Lung (tissue), 12 donors: ENCODE data around the gene GRIP2. TPM values are rescaled to one million over a fixed set of nuclear protein-coding genes. Genes with fewer than 3 reads are reported as not detected.

ENCODE experiments used
- ATAC-seq: fragments of 200-7000 bp; cut with Tn5 transposase; one replicate; pipeline ENCODE4 v1.9.1; 2020; ENCODE audit warnings: moderate number of reproducible peaks; ENCODE audit not compliant: insufficient read depth, low FRiP score
- DNase-seq, 3 donors: peaks; one replicate each; pipeline ENCODE4 v3.0.0-alpha.2; 2013 to 2017
- H3K27ac ChIP-seq, 2 donors: one replicate each; pipeline ENCODE4 v1.5.1; 2013; ENCODE audit warnings: mild to moderate bottlenecking in 2 of 2, moderate library complexity in 2 of 2, control low read depth in 1 of 2, inconsistent platforms in 1 of 2, low read depth in 1 of 2, low read length in 1 of 2
- H3K27me3 ChIP-seq, 3 donors: one replicate each; pipeline ENCODE4 v1.5.1; 2013; ENCODE audit warnings: low read length in 2 of 3; ENCODE audit not compliant: control insufficient read depth in 3 of 3, insufficient read depth in 3 of 3
- H3K36me3 ChIP-seq, 4 donors: one replicate each; pipeline ENCODE4 v1.5.1; 2013; ENCODE audit warnings: low read length in 4 of 4, mild to moderate bottlenecking in 1 of 4, moderate library complexity in 1 of 4; ENCODE audit not compliant: control insufficient read depth in 4 of 4, insufficient read depth in 4 of 4
- H3K4me1 ChIP-seq, 5 donors: one replicate each; pipeline ENCODE4 v1.5.1; 2013; ENCODE audit warnings: low read length in 5 of 5, mild to moderate bottlenecking in 2 of 5, moderate library complexity in 1 of 5; ENCODE audit not compliant: control insufficient read depth in 5 of 5, insufficient read depth in 5 of 5
- H3K4me3 ChIP-seq: one replicate; pipeline ENCODE4 v1.5.1; 2013; ENCODE audit warnings: mild to moderate bottlenecking, control low read depth, moderate library complexity
- H3K9ac ChIP-seq, 2 donors: one replicate each; pipeline ENCODE4 v1.5.1; 2013; ENCODE audit warnings: low read length in 2 of 2, control low read depth in 1 of 2; ENCODE audit not compliant: insufficient read depth in 1 of 2
- H3K9me3 ChIP-seq, 4 donors: one replicate each; pipeline ENCODE4 v1.5.1; 2013; ENCODE audit warnings: low read length in 3 of 4, mild to moderate bottlenecking in 1 of 4, moderate library complexity in 1 of 4; ENCODE audit not compliant: control insufficient read depth in 4 of 4, insufficient read depth in 3 of 4
- WGBS, 2 donors: extraction: QIAGEN DNeasy Blood & Tissue Kit; methylation state at CpG; one replicate each; pipeline ENCODE4 v1.1.7; 2013; 5-methylcytosine and 5-hydroxymethylcytosine counted together
- polyA plus RNA-seq, 2 donors: library from polyadenylated mRNA; stranded (reverse); fragments of 200-250 nt; gene quantifications; one replicate each; pipeline ENCODE4 v1.2.1, GENCODE V29; 2013
- total RNA-seq, 2 donors: library from RNA; depleted of rRNA in 1 of 2; stranded (reverse); fragments of >200 nt in 1 of 2; gene quantifications; one replicate each; pipeline ENCODE4 v1.2.1, GENCODE V29; 2014 to 2021
- TF ChIP-seq, protein P1 (sequence below): IDR thresholded peaks from 2 replicates; pipeline ENCODE4 v1.5.1; 2012; ENCODE audit warnings: mild to moderate bottlenecking; ENCODE audit errors: control extremely low read depth, extremely low read depth
- donor health status: control.
- donor health status: control.
- donor health status: Bipolar disorder and iron deficiency.
- donor health status: healthy.
- donor health status: DM: yes; HTN: yes; CAD: no.

The GRIP2 gene
- total and polyA plus RNA-seq, 4 donors, result 0.05 to 1.2 (median 0.64) TPM

DNA sequence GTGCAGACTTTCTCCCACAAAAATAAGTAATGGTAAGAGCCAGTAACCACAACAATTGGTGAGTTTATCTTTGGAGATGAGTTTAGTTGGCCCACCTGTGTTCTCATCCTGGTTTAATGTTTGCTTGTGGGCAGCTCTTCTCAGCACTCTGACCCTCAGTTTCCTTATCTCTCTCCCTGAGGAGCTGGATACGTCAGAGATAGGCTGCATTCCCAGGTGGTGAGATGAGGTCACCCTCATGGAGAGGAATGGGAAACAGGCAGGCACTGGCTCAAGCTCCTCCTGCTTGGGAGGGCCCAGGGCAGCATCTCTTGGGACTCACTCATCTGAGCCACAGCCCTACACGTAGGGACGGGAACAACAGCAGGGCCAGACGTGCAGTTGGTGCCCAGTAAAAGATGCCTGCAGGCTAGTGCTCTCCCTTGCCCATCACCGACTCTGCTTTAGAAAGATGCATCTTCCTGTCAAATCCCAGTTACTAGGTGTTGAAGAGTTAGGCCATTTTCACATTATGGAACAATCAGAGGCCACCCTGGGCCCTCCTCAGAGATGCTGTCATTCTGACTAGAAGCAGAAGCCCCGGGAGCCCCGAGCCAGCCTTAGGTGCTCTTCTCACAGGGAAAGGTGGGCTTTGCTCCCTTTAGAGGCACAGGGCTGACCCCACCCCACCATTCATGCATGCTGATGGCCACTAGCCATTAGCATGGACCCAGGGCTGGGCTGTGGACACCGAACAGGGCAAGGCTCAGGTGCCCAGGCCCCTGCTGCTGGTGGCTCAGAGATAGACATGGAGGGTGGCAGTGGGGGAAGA lies 59.7 kb downstream of the GRIP2 start:
- Histone ChIP-seq H3K4me3 (no peak overlapping the region), H3K27me3 (no peaks in the 10 kb centered on the region), H3K27ac (no peak overlapping the region), H3K9me3 (peaks cover 0 to 1% (median 0%) of the 10 kb centered on the region in 4 donors), H3K4me1 (peaks cover 0 to 22% (median 5%) of the 10 kb centered on the region in 5 donors), H3K36me3 (peaks cover 7 to 68% (median 30%) of the 10 kb centered on the region in 4 donors), H3K9ac (no peak overlapping the region)
- 87 to 97% methylated on average over 8 of the region's 8 CpGs for WGBS, 2 donors
- TF ChIP-seq, protein P1, sequence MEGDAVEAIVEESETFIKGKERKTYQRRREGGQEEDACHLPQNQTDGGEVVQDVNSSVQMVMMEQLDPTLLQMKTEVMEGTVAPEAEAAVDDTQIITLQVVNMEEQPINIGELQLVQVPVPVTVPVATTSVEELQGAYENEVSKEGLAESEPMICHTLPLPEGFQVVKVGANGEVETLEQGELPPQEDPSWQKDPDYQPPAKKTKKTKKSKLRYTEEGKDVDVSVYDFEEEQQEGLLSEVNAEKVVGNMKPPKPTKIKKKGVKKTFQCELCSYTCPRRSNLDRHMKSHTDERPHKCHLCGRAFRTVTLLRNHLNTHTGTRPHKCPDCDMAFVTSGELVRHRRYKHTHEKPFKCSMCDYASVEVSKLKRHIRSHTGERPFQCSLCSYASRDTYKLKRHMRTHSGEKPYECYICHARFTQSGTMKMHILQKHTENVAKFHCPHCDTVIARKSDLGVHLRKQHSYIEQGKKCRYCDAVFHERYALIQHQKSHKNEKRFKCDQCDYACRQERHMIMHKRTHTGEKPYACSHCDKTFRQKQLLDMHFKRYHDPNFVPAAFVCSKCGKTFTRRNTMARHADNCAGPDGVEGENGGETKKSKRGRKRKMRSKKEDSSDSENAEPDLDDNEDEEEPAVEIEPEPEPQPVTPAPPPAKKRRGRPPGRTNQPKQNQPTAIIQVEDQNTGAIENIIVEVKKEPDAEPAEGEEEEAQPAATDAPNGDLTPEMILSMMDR, result no peak
- no peak for ATAC-seq
- DNase-seq, result no peak

DNA sequence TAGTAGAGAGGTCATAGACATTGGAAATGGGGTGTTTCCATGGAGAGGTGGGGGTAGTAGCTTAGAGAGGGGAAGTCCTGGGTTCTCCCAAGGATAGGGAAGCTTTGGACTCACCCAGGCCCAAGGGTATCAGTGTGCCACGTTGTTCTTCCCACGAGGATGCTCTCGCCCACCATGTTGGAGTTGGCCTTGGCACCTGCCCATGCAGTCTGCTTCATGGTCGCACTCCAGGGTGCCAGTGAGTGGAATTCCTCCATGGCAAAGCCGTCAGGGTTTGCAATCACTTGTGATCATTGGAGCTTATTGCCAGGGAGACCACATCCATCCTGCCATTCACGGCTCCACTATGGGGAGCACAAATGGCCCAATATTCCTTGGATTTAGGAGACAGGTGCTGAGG lies 60.6 kb downstream of the GRIP2 start:
- no peak for ATAC-seq
- TF ChIP-seq, protein P1, result no peak
- Histone ChIP-seq H3K27me3 (no peaks in the 10 kb centered on the region), H3K36me3 (peaks cover 7 to 63% (median 30%) of the 10 kb centered on the region in 4 donors), H3K9ac (no peak overlapping the region), H3K4me1 (peaks cover 0 to 22% (median 5%) of the 10 kb centered on the region in 5 donors), H3K27ac (no peak overlapping the region), H3K9me3 (peaks cover 0 to 1% (median 0%) of the 10 kb centered on the region in 4 donors), H3K4me3 (no peak overlapping the region)
- WGBS, 2 donors, result 90 to 97% methylated on average over 6 of the region's 6 CpGs
- DNase-seq, result no peak

DNA sequence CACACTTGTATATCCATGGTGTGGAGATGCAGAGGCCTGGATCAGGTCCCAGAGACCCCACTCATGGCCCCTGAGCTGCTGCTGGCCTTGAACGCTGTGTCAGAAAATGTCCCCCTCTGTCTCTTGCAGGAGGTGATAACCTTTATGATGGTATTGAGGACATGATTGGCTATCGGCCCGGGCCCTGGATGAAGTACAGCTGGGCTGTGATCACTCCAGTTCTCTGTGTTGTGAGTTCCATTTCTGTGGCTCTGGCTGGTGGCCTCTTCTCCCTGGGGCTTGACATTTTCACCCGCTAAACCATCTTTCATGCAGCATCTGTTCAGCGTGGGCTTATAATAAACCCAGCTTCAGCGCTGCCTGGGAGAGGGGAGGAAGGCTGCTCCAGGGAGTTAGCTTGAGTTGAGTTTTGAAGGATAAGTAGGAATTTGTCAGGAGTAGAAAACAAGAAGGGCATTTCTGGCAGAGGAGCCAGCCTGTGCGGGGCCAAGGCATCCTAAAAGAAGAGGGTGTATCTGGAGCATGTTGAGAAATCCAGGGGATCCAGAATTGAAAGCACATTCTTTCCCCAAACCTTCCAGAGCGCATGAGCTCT lies 61.1 kb downstream of the GRIP2 start:
- no peak overlapping the region for H3K9ac ChIP-seq
- ATAC-seq (no peak), DNase-seq (no peak)
- TF ChIP-seq, protein P1, result no peak
- no peak overlapping the region for H3K4me3 ChIP-seq
- H3K4me1 ChIP-seq, result peaks cover 0 to 22% (median 5%) of the 10 kb centered on the region in 5 donors
- peaks cover 0 to 1% (median 0%) of the 10 kb centered on the region in 4 donors for H3K9me3 ChIP-seq
- WGBS, 2 donors, result 89 to 91% methylated on average over 8 of the region's 8 CpGs
- H3K27me3 ChIP-seq, result no peaks in the 10 kb centered on the region
- no peak overlapping the region for H3K27ac ChIP-seq
- H3K36me3 ChIP-seq, result peaks cover 7 to 59% (median 35%) of the 10 kb centered on the region in 4 donors
